GM19438 (cell line): Measurements from ENCODE around the gene LARGE1.
"Not testable (repeated sequence)": the region's sequence is repeated elsewhere in the genome, so short reads cannot be mapped to it uniquely, and the experiment has no call there.

Experiments
- ATAC-seq: cut with Tn5 transposase; IDR thresholded peaks from one replicate; pipeline ENCODE4 v1.9.1; 2021; ENCODE audit warnings: low read depth; ENCODE audit not compliant: unreplicated experiment

The LARGE1 gene

GRCh38 chr22:33575771-33576170 lies 344.5 kb downstream of the LARGE1 start:
- ATAC-seq: no peak

GRCh38 chr22:33575041-33575440 lies 345.2 kb downstream of the LARGE1 start:
- ATAC-seq: no peak

- no peak for ATAC-seq
These were observed 346.8 kb downstream of the LARGE1 start for GRCh38 chr22:33573479-33573878.

- no peak for ATAC-seq
These were observed 348.2 kb downstream of the LARGE1 start for GRCh38 chr22:33572086-33572485.

- no peak for ATAC-seq
These were observed 350.2 kb downstream of the LARGE1 start for GRCh38 chr22:33570110-33570509.

GRCh38 chr22:33569559-33569958 lies 350.7 kb downstream of the LARGE1 start:
- no peak for ATAC-seq

GRCh38 chr22:33569018-33569417 lies 351.3 kb downstream of the LARGE1 start:
- no peak for ATAC-seq

GRCh38 chr22:33566495-33566894 lies 353.8 kb downstream of the LARGE1 start:
- ATAC-seq: not testable (repeated sequence)

- ATAC-seq: no peak
These were observed 354.7 kb downstream of the LARGE1 start for GRCh38 chr22:33565580-33565995.

GRCh38 chr22:33564683-33565082 lies 355.6 kb downstream of the LARGE1 start:
- no peak for ATAC-seq

- no peak for ATAC-seq
These were observed 356.9 kb downstream of the LARGE1 start for GRCh38 chr22:33563220-33563964.

GRCh38 chr22:33562501-33562900 lies 357.8 kb downstream of the LARGE1 start:
- no peak for ATAC-seq

- no peak for ATAC-seq
These were observed 359.0 kb downstream of the LARGE1 start for GRCh38 chr22:33561149-33561807.

- ATAC-seq: no peak
These were observed 362.4 kb downstream of the LARGE1 start for GRCh38 chr22:33557836-33558235.

- no peak for ATAC-seq
These were observed 364.3 kb downstream of the LARGE1 start for GRCh38 chr22:33555814-33556522.

GRCh38 chr22:33553493-33553892 lies 366.8 kb downstream of the LARGE1 start:
- no peak for ATAC-seq

GRCh38 chr22:33544707-33545106 lies 375.6 kb downstream of the LARGE1 start:
- ATAC-seq: no peak

- no peak for ATAC-seq
These were observed 377.6 kb downstream of the LARGE1 start for GRCh38 chr22:33542722-33543121.

- ATAC-seq: no peak
These were observed 378.1 kb downstream of the LARGE1 start for GRCh38 chr22:33542153-33542552.

- ATAC-seq: no peak
These were observed 380.1 kb downstream of the LARGE1 start for GRCh38 chr22:33539902-33540751.
